Esophagus squamous epithelium (tissue), 4 donors: Measurements from ENCODE around the gene PHC3.

Experiments used
- CTCF ChIP-seq, 6 experiments: fragments of 450-650 bp in 4 of 6; fragments of 200-600 bp in 2 of 6; sonication (generic) in 2 of 6; IDR thresholded peaks; one replicate each; pipeline ENCODE4 v1.5.1; 2016 to 2019; ENCODE audit warnings: antibody characterized with exemption in 6 of 6, mild to moderate bottlenecking in 4 of 6, moderate library complexity in 4 of 6
- POLR2A ChIP-seq, 4 donors: fragments of 450-650 bp; IDR thresholded peaks; one replicate each; pipeline ENCODE4 v1.6.1; 2017; ENCODE audit warnings: antibody characterized with exemption in 4 of 4, mild to moderate bottlenecking in 4 of 4, moderate library complexity in 3 of 4

DNA sequence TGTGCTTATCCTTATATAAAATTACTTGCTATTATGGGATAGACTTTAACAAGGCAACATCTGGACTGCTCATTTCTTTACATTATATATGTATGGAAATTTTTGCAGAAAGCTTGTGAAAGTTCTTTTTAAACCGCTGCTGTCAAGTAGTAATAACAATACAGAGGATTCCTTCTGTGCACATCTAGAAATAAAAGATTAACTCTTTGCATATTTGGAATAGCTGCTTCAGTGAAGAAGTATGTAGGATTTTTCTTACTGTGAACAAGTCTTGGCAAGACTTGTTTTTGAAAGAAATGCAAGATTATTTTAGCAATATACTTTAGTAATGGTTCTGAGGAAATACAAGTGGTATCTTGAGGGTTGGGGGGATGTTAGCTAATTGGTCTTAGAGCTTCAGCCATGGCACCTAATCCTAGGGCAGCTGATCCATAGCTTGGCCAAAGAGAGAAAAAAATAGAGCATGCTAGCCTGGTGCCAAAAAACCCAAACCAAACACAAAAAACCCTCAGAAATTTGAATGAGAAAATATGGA lies 45.0 kb upstream of the PHC3 start:
- TF ChIP-seq CTCF (IDR thresholded peaks at IDR 0.05) (no peak), POLR2A (IDR thresholded peaks at IDR 0.05) (no peak)
